CD4-positive, alpha-beta T cell (primary cell): ENCODE data around the gene MLYCD. TPM values are rescaled to one million over a fixed set of nuclear protein-coding genes. Genes with fewer than 3 reads are reported as not detected.

Experiments
- ATAC-seq: fragments of 200-7000 bp; cut with Tn5 transposase; one replicate; pipeline ENCODE4 v1.10.0; 2022; ENCODE audit warnings: mild to moderate bottlenecking; ENCODE audit not compliant: poor library complexity
- CTCF ChIA-PET: fragments of 350-600 bp; sonication (Branson Sonifier 250); formaldehyde crosslinking; loops from one replicate; lab custom pipeline; 2021; ENCODE audit warnings: antibody characterized with exemption, inconsistent platforms; lab: Charles Lee
- POLR2A ChIA-PET: fragments of 350-600 bp; sonication (Branson Sonifier 250); formaldehyde crosslinking; loops from one replicate; lab custom pipeline; 2021; ENCODE audit warnings: antibody characterized with exemption, inconsistent platforms; lab: Charles Lee
- DNase-seq, 14 experiments: peaks; one replicate each; pipeline ENCODE4 v3.0.0-alpha.2; 2013 to 2020; ENCODE audit warnings: mixed read lengths in 2 of 14
- H3K27ac ChIP-seq, 2 donors: one replicate each; pipeline versions ENCODE4 v1.5.1 to v1.7.0; 2013; ENCODE audit warnings: low read length in 2 of 2, low read depth in 1 of 2, mild to moderate bottlenecking in 1 of 2
- H3K27me3 ChIP-seq, 2 experiments: 1 replicate in 1 of 2; 2 replicates in 1 of 2; pipeline versions ENCODE4 v1.6.1 to v1.7.0; 2013; ENCODE audit warnings: low read length in 2 of 2, control low read depth in 1 of 2, mild to moderate bottlenecking in 1 of 2, moderate library complexity in 1 of 2; ENCODE audit not compliant: insufficient read depth in 2 of 2, control insufficient read depth in 1 of 2
- H3K36me3 ChIP-seq: one replicate; pipeline ENCODE4 v1.6.1; 2013; ENCODE audit warnings: low read length, control low read depth; ENCODE audit not compliant: insufficient read depth
- H3K4me1 ChIP-seq: one replicate; pipeline ENCODE4 v1.6.1; 2013; ENCODE audit warnings: low read length, control low read depth; ENCODE audit not compliant: insufficient read depth
- H3K4me3 ChIP-seq: one replicate; pipeline ENCODE4 v1.5.1; 2013; ENCODE audit warnings: mild to moderate bottlenecking, low read length, moderate library complexity
- H3K9me3 ChIP-seq, 2 experiments: 1 replicate in 1 of 2; 2 replicates in 1 of 2; pipeline versions ENCODE4 v1.6.1 to v1.7.0; 2013; ENCODE audit warnings: low read length in 2 of 2, mild to moderate bottlenecking in 2 of 2, control low read depth in 1 of 2, moderate library complexity in 1 of 2; ENCODE audit not compliant: control insufficient read depth in 1 of 2, insufficient read depth in 1 of 2
- H3K27ac Mint-ChIP-seq: one replicate; pipeline ENCODE4 v1.8.0; 2020; ENCODE audit warnings: mixed read lengths
- H3K27me3 Mint-ChIP-seq: one replicate; pipeline ENCODE4 v1.8.0; 2021; ENCODE audit warnings: mixed read lengths
- H3K36me3 Mint-ChIP-seq: one replicate; pipeline ENCODE4 v1.8.0; 2021; ENCODE audit warnings: low read depth, mixed read lengths
- H3K4me1 Mint-ChIP-seq: one replicate; pipeline ENCODE4 v1.8.0; 2021; ENCODE audit warnings: low read depth, mixed read lengths
- H3K4me3 Mint-ChIP-seq: one replicate; pipeline ENCODE4 v1.8.0; 2020; ENCODE audit warnings: mild to moderate bottlenecking, mixed read lengths
- H3K9me3 Mint-ChIP-seq: one replicate; pipeline ENCODE4 v1.8.0; 2020; ENCODE audit warnings: mixed read lengths
- CTCF ChIP-seq: fragments of 200-600 bp; IDR thresholded peaks from one replicate; pipeline ENCODE4 v1.8.0; 2022; ENCODE audit warnings: antibody characterized with exemption, mild to moderate bottlenecking
- intact Hi-C, 2 experiments: fragments of 100-400 bp; cut with DNase I in 1 of 2; cut with micrococcal nuclease in 1 of 2; formaldehyde crosslinking; loops; one replicate each; pipeline versions ENCODE4 v1.15.1 to v1.9.0; 2023 to 2025; cut with DNase I, micrococcal nuclease
- total RNA-seq, 174 experiments: library from RNA in 2 of 174; stranded (reverse) in 2 of 174; gene quantifications; one replicate each; pipeline ENCODE4 v1.2.3 and lab custom pipeline; 2021 to 2026

Gene MLYCD
- total RNA-seq, 2 experiments from 2014 or later, result 4.7 to 5.3 TPM

DNA sequence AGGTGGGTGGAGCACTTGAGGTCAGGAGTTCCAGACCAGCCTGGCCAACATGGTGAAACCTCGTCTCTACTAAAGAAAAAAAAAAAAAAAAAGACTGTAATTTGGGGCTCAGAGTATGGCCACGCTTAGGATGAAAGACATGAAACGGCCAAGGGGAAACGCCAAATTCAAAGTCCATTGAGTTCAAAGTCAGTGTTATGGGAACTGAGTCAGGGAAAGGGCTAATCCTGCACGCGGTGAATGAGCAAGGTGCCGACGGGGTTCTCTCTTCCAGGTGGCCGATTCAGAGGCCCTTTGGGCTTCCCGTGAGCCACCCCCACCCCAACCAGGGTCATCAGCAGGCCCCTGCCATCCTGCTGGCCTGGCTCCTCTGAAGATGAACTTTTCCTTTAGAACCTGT is 46.7 kb downstream of the MLYCD start:
- no peak for TF ChIP-seq CTCF
- ATAC-seq, result no peak

GRCh38 chr16:83946154-83946780 is 47.4 kb downstream of the MLYCD start:
- POLR2A ChIA-PET, result no interaction called here
- no peak for DNase-seq
- no peaks in the 10 kb centered on the region for H3K9me3 ChIP-seq
- ATAC-seq, result no peak
- no peak for TF ChIP-seq CTCF
- no peaks in the 10 kb centered on the region for H3K9me3 Mint-ChIP-seq
- H3K36me3 ChIP-seq, result no peaks in the 10 kb centered on the region
- no peak overlapping the region for H3K27ac Mint-ChIP-seq
- H3K4me1 Mint-ChIP-seq, result no peaks in the 10 kb centered on the region
- CTCF ChIA-PET, result no interaction called here
- no peak overlapping the region for H3K27ac ChIP-seq
- no peak overlapping the region for H3K4me3 Mint-ChIP-seq
- no peak overlapping the region for H3K4me3 ChIP-seq
- H3K4me1 ChIP-seq, result no peaks in the 10 kb centered on the region
- intact Hi-C loops, result no loop called here
- no peaks in the 10 kb centered on the region for H3K36me3 Mint-ChIP-seq
- H3K27me3 Mint-ChIP-seq, result no peaks in the 10 kb centered on the region
- H3K27me3 ChIP-seq, result no peaks in the 10 kb centered on the region

More for the DNA sequence above, 46.7 kb downstream of the MLYCD start:
- Histone ChIP-seq H3K4me1 (no peaks in the 10 kb centered on the region), H3K9me3 (no peaks in the 10 kb centered on the region), H3K27ac (no peak overlapping the region), H3K27me3 (no peaks in the 10 kb centered on the region), H3K4me3 (no peak overlapping the region), H3K36me3 (no peaks in the 10 kb centered on the region)
- ChIA-PET POLR2A (no interaction called here), CTCF (no interaction called here)
- no peaks in the 10 kb centered on the region for H3K27me3 Mint-ChIP-seq
- H3K4me1 Mint-ChIP-seq, result no peaks in the 10 kb centered on the region
- no peak overlapping the region for H3K4me3 Mint-ChIP-seq
- no peaks in the 10 kb centered on the region for H3K36me3 Mint-ChIP-seq
- H3K27ac Mint-ChIP-seq, result no peak overlapping the region
- intact Hi-C loops, result no loop called here
- no peak for DNase-seq
- H3K9me3 Mint-ChIP-seq, result no peaks in the 10 kb centered on the region

GRCh38 chr16:83946781-83947566 is 48.1 kb downstream of the MLYCD start:
- H3K27ac Mint-ChIP-seq, result no peak overlapping the region
- intact Hi-C loops, result no loop called here
- H3K27me3 Mint-ChIP-seq, result no peaks in the 10 kb centered on the region
- H3K27me3 ChIP-seq, result no peaks in the 10 kb centered on the region
- no peaks in the 10 kb centered on the region for H3K4me1 Mint-ChIP-seq
- no peaks in the 10 kb centered on the region for H3K36me3 Mint-ChIP-seq
- no peak overlapping the region for H3K4me3 Mint-ChIP-seq
- POLR2A ChIA-PET, result no interaction called here
- no peaks in the 10 kb centered on the region for H3K9me3 ChIP-seq
- no peaks in the 10 kb centered on the region for H3K4me1 ChIP-seq
- TF ChIP-seq CTCF, result no peak
- no peak overlapping the region for H3K4me3 ChIP-seq
- CTCF ChIA-PET, result no interaction called here
- ATAC-seq, result no peak
- no peaks in the 10 kb centered on the region for H3K9me3 Mint-ChIP-seq
- H3K36me3 ChIP-seq, result no peaks in the 10 kb centered on the region
- H3K27ac ChIP-seq, result no peak overlapping the region
- DNase-seq, result no peak
